Body of pancreas (tissue), 4 donors: ENCODE data around the gene TMEM52. TPM values are rescaled to one million over a fixed set of nuclear protein-coding genes. Genes with fewer than 3 reads are reported as not detected.

Experiments used
- ATAC-seq: fragments of 150-250 bp; one replicate; pipeline ENCODE4 v1.9.1; 2016
- DNase-seq, 4 donors: peaks; one replicate each; pipeline ENCODE4 v3.0.0-alpha.2; 2019
- H3K27ac ChIP-seq, 4 donors: fragments of 200-600 bp; sonication (generic); 1 replicate in 3 of 4; 2 replicates in 1 of 4; pipeline versions ENCODE4 v1.5.1 to v1.6.1; 2016 to 2019; ENCODE audit warnings: mild to moderate bottlenecking in 1 of 4, mixed read lengths in 1 of 4, moderate library complexity in 1 of 4
- H3K27me3 ChIP-seq, 2 donors: fragments of 200-600 bp; sonication (generic); one replicate each; pipeline ENCODE4 v1.6.0; 2016; ENCODE audit warnings: mild to moderate bottlenecking in 1 of 2
- H3K36me3 ChIP-seq, 2 donors: fragments of 200-600 bp; sonication (generic); replicated peaks in 1 of 2; 2 replicates each; pipeline ENCODE4 v1.5.1; 2016; ENCODE audit warnings: low read depth in 2 of 2; ENCODE audit not compliant: insufficient read depth in 1 of 2
- H3K4me1 ChIP-seq: fragments of 200-600 bp; sonication (generic); one replicate; pipeline ENCODE4 v1.6.0; 2016
- H3K4me3 ChIP-seq, 2 donors: fragments of 200-600 bp; sonication (generic); 1 replicate in 1 of 2; 2 replicates in 1 of 2; pipeline ENCODE4 v1.5.1; 2016 to 2019
- H3K9me3 ChIP-seq, 3 donors: fragments of 200-600 bp; sonication (generic); 1 replicate in 2 of 3; 2 replicates in 1 of 3; pipeline ENCODE4 v1.5.1; 2016
- POLR2A ChIP-seq, 3 donors: fragments of 450-650 bp; IDR thresholded peaks; one replicate each; pipeline ENCODE4 v1.6.1; 2016; ENCODE audit warnings: antibody characterized with exemption in 3 of 3, mild to moderate bottlenecking in 2 of 3
- whole genome bisulfite sequencing, 2 donors: methylation state at CpG; one replicate each; pipeline ENCODE4 v1.1.5; 2017; 5-methylcytosine and 5-hydroxymethylcytosine counted together
- intact Hi-C: fragments of 100-400 bp; cut with DNase I; formaldehyde crosslinking; loops from one replicate; pipeline ENCODE4 v1.15.1; 2023
- total RNA-seq, 2 donors: library from RNA; depleted of rRNA; stranded (reverse); fragments of >200 nt; gene quantifications; one replicate each; pipeline ENCODE4 v1.1.0, GENCODE V29; 2016
- TF ChIP-seq, protein P1 (sequence below), 7 experiments: fragments of 450-650 bp in 4 of 7; fragments of 200-600 bp in 3 of 7; sonication (generic) in 3 of 7; IDR thresholded peaks; one replicate each; pipeline ENCODE4 v1.5.1; 2016 to 2019; ENCODE audit warnings: antibody characterized with exemption in 7 of 7

The TMEM52 gene
- 100 to 1,000 TPM in 1 of 2 donors, 10 to 100 TPM in 1; 65.6 to 107 TPM for total RNA-seq

DNA sequence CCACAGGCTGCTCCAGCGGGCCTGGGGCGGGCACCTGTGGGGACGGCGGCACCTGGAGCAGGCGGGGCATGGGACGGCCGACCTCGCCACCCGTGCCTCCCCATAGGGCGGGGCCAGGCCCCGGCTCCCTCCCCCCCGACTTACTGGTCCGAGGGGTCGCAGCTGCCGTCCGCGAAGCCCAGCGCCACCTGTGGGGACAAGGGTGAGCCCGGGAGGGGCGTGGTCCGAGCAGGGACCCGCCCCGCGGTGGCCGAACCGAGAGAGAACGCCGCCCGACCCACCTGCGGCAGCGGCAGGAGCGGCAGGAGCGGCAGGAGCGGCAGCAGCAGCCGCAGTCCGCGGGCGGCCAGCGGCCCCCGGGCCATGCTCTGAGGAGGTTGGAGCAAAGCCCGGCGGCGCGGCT lies at the start of gene TMEM52:
TMEM52 (minus strand) TSS at position 379 of the 403 bp plus-strand sequence; CDS start at position 365, 14 bp downstream.
- peak; percentile 94 to 98 (median 97) for TF ChIP-seq POLR2A (IDR thresholded peaks at IDR 0.05)
- TF ChIP-seq, protein P1, sequence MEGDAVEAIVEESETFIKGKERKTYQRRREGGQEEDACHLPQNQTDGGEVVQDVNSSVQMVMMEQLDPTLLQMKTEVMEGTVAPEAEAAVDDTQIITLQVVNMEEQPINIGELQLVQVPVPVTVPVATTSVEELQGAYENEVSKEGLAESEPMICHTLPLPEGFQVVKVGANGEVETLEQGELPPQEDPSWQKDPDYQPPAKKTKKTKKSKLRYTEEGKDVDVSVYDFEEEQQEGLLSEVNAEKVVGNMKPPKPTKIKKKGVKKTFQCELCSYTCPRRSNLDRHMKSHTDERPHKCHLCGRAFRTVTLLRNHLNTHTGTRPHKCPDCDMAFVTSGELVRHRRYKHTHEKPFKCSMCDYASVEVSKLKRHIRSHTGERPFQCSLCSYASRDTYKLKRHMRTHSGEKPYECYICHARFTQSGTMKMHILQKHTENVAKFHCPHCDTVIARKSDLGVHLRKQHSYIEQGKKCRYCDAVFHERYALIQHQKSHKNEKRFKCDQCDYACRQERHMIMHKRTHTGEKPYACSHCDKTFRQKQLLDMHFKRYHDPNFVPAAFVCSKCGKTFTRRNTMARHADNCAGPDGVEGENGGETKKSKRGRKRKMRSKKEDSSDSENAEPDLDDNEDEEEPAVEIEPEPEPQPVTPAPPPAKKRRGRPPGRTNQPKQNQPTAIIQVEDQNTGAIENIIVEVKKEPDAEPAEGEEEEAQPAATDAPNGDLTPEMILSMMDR (IDR thresholded peaks at IDR 0.05) = peak in 2 of 7 experiments; percentile 26 to 41
- Histone ChIP-seq H3K9me3 (no peaks in the 10 kb centered on the region), H3K27ac (peak within 1 kb of the TSS; percentile 81 to 96 (median 93)), H3K36me3 (no peaks in the 10 kb centered on the region), H3K4me3 (peak within 1 kb of the TSS; percentile 1 to 16), H3K27me3 (no peaks in the 10 kb centered on the region), H3K4me1 (peaks cover 56% of the 10 kb centered on the region)
- DNase-seq = peak in 3 of 4 donors; percentile 89 to 94 (median 93)
- WGBS, 2 donors = 0 to 10% methylated on average over 4 to 43 of the region's 44 CpGs
- peak; percentile 53 for ATAC-seq
- intact Hi-C loops = no loop called here

DNA sequence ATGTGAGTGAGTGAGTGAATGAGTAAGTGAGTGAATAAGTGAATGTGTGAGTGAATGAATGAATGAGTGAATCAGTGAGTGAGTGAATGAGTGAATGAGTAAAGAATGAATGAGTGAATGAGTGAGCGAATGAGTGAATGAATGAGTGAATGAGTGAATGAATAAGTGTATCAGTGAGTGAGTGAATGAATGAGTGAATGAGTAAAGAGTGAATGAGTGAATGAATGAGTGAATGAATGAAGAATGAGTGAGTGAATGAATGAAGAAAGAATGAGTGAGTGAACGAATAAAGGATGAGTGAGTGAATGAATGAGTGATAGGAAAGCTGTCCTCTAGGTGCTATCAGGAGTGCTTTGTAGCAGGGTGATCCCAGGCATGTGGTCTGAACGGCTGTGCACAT lies 48.8 kb upstream of the TMEM52 start:
- H3K36me3 ChIP-seq = no peaks in the 10 kb centered on the region
- H3K27me3 ChIP-seq = peaks cover 0 to 11% of the 10 kb centered on the region in 2 donors
- intact Hi-C loops = no loop called here
- no peak overlapping the region for H3K27ac ChIP-seq
- 64 to 66% methylated on average over 3 of the region's 3 CpGs for WGBS, 2 donors
- DNase-seq = no peak
- TF ChIP-seq POLR2A (IDR thresholded peaks at IDR 0.05) = no peak
- TF ChIP-seq, protein P1 (IDR thresholded peaks at IDR 0.05) = no peak
- no peaks in the 10 kb centered on the region for H3K4me1 ChIP-seq
- ATAC-seq = no peak
- H3K4me3 ChIP-seq = no peak overlapping the region
- no peaks in the 10 kb centered on the region for H3K9me3 ChIP-seq

DNA sequence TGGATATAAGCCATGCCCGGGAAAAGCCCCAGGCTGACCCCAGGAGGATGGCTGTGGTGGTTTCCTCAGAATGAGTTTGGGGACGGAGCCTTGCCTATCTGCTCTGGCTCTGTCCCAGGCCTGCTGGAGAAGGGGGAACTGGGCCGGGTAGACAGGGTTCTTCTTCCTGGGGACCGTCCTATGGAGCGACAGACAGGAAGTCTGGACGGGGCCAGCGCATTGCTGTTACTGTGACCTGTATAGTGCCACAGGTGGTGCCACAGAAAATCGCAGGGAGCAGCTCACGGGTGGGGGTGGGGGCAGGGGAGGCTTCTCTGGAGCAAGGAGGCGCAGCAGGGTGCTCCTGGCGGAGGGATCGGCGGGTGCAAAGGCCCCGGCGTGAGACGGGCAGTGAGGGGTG lies 48.1 kb upstream of the TMEM52 start:
- no peak for ATAC-seq
- no peak overlapping the region for H3K27ac ChIP-seq
- TF ChIP-seq POLR2A (IDR thresholded peaks at IDR 0.05) = no peak
- TF ChIP-seq, protein P1 (IDR thresholded peaks at IDR 0.05) = no peak
- intact Hi-C loops = no loop called here
- no peak overlapping the region for H3K4me3 ChIP-seq
- H3K4me1 ChIP-seq = no peaks in the 10 kb centered on the region
- H3K9me3 ChIP-seq = no peaks in the 10 kb centered on the region
- WGBS, 2 donors = 58 to 63% methylated on average over 14 to 16 of the region's 16 CpGs
- peaks cover 0 to 11% of the 10 kb centered on the region in 2 donors for H3K27me3 ChIP-seq
- DNase-seq = no peak
- H3K36me3 ChIP-seq = no peaks in the 10 kb centered on the region

DNA sequence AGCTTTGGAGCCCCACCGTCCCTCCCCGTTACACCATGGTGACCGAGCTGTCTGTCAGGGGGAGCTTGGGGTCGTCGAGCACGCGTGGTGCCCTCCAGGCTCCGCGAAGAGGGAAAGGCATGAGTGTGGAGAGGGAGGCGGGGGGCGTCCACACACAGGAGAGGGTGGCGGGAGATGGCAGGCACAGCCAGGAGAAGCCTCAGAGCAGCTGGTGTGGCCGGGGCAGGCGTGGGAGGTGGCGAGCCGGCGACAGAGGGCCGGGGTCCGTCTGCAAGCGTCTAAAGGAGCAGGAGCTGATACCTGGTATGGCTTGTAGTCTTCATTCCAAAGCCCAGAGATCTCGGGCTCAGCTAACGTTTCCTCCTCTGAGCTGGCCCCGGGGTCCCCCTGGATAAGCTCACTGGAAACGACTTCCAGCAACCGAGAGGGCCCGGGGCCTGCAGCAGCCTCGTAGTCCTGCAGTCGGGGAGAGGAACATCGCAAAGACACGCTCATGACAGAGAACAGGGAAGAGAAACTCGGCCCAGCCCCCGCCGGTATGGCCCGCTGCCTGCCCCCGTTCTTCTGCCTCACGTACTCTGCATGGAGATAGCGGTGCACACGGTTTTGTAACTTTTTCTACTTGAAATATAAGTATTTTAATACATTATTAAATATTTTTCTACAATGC lies 47.1 kb upstream of the TMEM52 start:
- no peaks in the 10 kb centered on the region for H3K4me1 ChIP-seq
- intact Hi-C loops = no loop called here
- no peaks in the 10 kb centered on the region for H3K9me3 ChIP-seq
- 50 to 57% methylated on average over 37 to 38 of the region's 38 CpGs for WGBS, 2 donors
- H3K36me3 ChIP-seq = no peaks in the 10 kb centered on the region
- no peak for TF ChIP-seq POLR2A (IDR thresholded peaks at IDR 0.05)
- TF ChIP-seq, protein P1 (IDR thresholded peaks at IDR 0.05) = no peak
- H3K27me3 ChIP-seq = peaks cover 0 to 11% of the 10 kb centered on the region in 2 donors
- ATAC-seq (no peak), DNase-seq (no peak)
- no peak overlapping the region for H3K4me3 ChIP-seq
- H3K27ac ChIP-seq = no peak overlapping the region

DNA sequence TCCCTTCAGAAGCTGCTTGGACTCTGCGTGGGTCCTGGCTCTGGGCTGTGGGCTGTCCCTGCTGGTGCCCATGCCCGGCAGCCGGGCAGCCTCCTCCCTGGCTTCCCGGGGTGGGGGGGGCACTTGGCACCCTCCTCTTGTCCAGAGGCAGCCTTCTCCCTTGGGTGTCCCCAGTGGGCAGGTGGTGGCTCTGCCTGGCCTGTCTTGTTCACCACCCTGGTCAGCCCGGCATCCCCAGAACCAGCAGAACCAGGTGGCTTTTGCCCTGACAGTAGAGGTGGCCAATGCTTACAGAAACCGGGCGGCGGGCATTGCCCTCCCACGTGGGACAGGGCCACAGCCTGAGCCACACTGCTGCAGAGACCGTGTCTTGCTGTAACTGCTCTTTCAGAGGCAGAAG lies 46.5 kb upstream of the TMEM52 start:
- H3K4me1 ChIP-seq = no peaks in the 10 kb centered on the region
- H3K9me3 ChIP-seq = no peaks in the 10 kb centered on the region
- DNase-seq = no peak
- ATAC-seq = no peak
- H3K4me3 ChIP-seq = no peak overlapping the region
- H3K36me3 ChIP-seq = no peaks in the 10 kb centered on the region
- H3K27me3 ChIP-seq = peaks cover 0 to 11% of the 10 kb centered on the region in 2 donors
- no peak overlapping the region for H3K27ac ChIP-seq
- 61% methylated on average over 10 of the region's 10 CpGs; no CpG with 5 or more reads in 1 of the 2 donors for WGBS, 2 donors
- TF ChIP-seq POLR2A (IDR thresholded peaks at IDR 0.05) = no peak
- TF ChIP-seq, protein P1 (IDR thresholded peaks at IDR 0.05) = no peak
- intact Hi-C loops = no loop called here
